Vagina (tissue), 2 donors: ENCODE data around the gene PLAU. TPM values are rescaled to one million over a fixed set of nuclear protein-coding genes. Genes with fewer than 3 reads are reported as not detected.

Experiments used
- DNase-seq, 2 donors: peaks; one replicate each; pipeline ENCODE4 v3.0.0-alpha.2; 2017; ENCODE audit errors: extremely low spot score in 2 of 2
- H3K27ac ChIP-seq: fragments of 200-600 bp; sonication (generic); one replicate; pipeline ENCODE4 v1.5.1; 2019
- H3K27me3 ChIP-seq: fragments of 200-600 bp; sonication (generic); one replicate; pipeline ENCODE4 v1.5.1; 2019
- H3K36me3 ChIP-seq, 2 donors: fragments of 200-600 bp; sonication (generic); one replicate each; pipeline ENCODE4 v1.5.1; 2017 to 2019
- H3K4me1 ChIP-seq: fragments of 200-600 bp; sonication (generic); one replicate; pipeline ENCODE4 v1.5.1; 2019
- H3K4me3 ChIP-seq, 2 donors: fragments of 200-600 bp; sonication (generic); 1 replicate in 1 of 2; 2 replicates in 1 of 2; pipeline ENCODE4 v1.5.1; 2016 to 2019
- H3K9me3 ChIP-seq: fragments of 200-600 bp; sonication (generic); one replicate; pipeline ENCODE4 v1.5.1; 2019
- CTCF ChIP-seq, 3 experiments: fragments of 450-650 bp in 2 of 3; fragments of 200-600 bp in 1 of 3; sonication (generic) in 1 of 3; IDR thresholded peaks; one replicate each; pipeline ENCODE4 v1.5.1; 2017 to 2019; ENCODE audit warnings: antibody characterized with exemption in 3 of 3, mild to moderate bottlenecking in 2 of 3, moderate library complexity in 2 of 3
- POLR2A ChIP-seq, 2 donors: fragments of 450-650 bp; IDR thresholded peaks; one replicate each; pipeline ENCODE4 v1.6.1; 2017; ENCODE audit warnings: antibody characterized with exemption in 2 of 2, mild to moderate bottlenecking in 2 of 2, moderate library complexity in 2 of 2
- POLR2AphosphoS5 ChIP-seq, 2 donors: sonication (generic); formaldehyde crosslinking; IDR thresholded peaks; one replicate each; pipeline ENCODE4 v1.9.0; 2017; ENCODE audit warnings: antibody characterized with exemption in 2 of 2, mild to moderate bottlenecking in 2 of 2, low read depth in 1 of 2; ENCODE audit not compliant: insufficient read depth in 1 of 2
- intact Hi-C: fragments of 100-400 bp; cut with DNase I; formaldehyde crosslinking; loops from one replicate; pipeline ENCODE4 v1.15.1; 2023
- total RNA-seq: library from RNA; depleted of rRNA; stranded (reverse); fragments of >200 nt; gene quantifications from one replicate; pipeline ENCODE4 v1.2.3, GENCODE V29; 2016

The PLAU gene
- total RNA-seq, 1 donor from 2014 or later: 18.2 TPM

GRCh38 chr10:73877533-73878160 is 33.3 kb upstream of the PLAU start:
- H3K9me3 ChIP-seq: no peaks in the 10 kb centered on the region
- H3K36me3 ChIP-seq: no peaks in the 10 kb centered on the region
- H3K27ac ChIP-seq: no peak overlapping the region
- intact Hi-C loops: no loop called here
- H3K4me1 ChIP-seq: peaks cover 34% of the 10 kb centered on the region
- H3K27me3 ChIP-seq: no peaks in the 10 kb centered on the region
- no peak for DNase-seq
- TF ChIP-seq CTCF (IDR thresholded peaks at IDR 0.05) (no peak), POLR2AphosphoS5 (IDR thresholded peaks at IDR 0.05; ENCODE audit: insufficient read depth in 1 of 2, low read depth in 1 of 2) (no peak), POLR2A (IDR thresholded peaks at IDR 0.05) (no peak)
- H3K4me3 ChIP-seq: no peak overlapping the region

- TF ChIP-seq CTCF (IDR thresholded peaks at IDR 0.05): no peak
- H3K4me3 ChIP-seq: no peak overlapping the region
- DNase-seq: no peak
- H3K9me3 ChIP-seq: no peaks in the 10 kb centered on the region
- H3K27me3 ChIP-seq: no peaks in the 10 kb centered on the region
- H3K27ac ChIP-seq: no peak overlapping the region
- peaks cover 27% of the 10 kb centered on the region for H3K4me1 ChIP-seq
- intact Hi-C loops: no loop called here
- no peaks in the 10 kb centered on the region for H3K36me3 ChIP-seq
Measured at GRCh38 chr10:73878365-73878764, 32.6 kb upstream of the PLAU start.

DNA sequence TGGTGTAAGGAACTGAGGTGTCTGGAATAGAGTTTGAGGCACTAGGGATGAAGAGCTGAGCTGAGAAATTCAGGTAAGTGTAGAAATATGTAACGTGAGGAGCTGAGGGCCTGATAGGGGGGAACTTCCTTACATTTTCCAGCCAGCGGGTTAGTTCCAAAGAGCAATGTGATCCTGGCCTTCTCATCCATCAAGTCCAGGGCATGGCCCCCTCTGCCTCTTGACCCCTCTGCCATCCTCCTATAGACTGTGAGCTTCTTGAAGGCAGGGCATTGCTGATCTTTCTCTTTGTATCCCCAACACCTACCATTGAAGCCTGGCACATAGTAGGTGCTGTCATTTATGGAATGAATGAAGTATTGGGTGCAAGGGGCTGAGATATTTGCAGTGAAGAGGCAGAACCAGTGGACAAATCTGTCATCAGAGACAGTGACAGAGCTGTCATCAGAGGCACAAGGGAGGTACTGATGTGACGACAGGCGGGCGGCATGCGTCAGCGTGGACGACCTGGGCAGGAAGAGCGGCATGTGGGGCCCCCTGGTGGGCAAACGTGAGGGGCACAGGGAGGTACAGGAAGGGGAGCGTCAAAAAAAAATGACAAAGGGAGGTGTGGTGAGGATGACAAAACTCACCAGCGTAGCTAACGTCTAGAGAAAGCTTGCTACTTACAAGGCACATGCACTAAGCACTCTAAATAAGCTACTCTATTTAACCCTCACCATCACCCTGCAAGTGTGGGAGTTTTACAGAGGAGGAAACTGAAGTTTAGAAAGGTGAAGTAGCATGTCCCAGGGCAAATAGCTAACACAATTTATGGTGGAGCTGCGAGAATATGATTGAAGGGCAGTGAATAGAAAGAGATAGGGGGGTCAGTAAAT is 31.4 kb upstream of the PLAU start:
- H3K4me1 ChIP-seq: peaks cover 26% of the 10 kb centered on the region
- no peaks in the 10 kb centered on the region for H3K36me3 ChIP-seq
- intact Hi-C loops: no loop called here
- no peak for DNase-seq
- TF ChIP-seq POLR2AphosphoS5 (IDR thresholded peaks at IDR 0.05; ENCODE audit: insufficient read depth in 1 of 2, low read depth in 1 of 2) (peak; percentile 56 to 67), POLR2A (IDR thresholded peaks at IDR 0.05) (no peak), CTCF (IDR thresholded peaks at IDR 0.05) (peak; percentile 87 to 90 (median 88))
- no peak overlapping the region for H3K27ac ChIP-seq
- no peaks in the 10 kb centered on the region for H3K27me3 ChIP-seq
- H3K9me3 ChIP-seq: no peaks in the 10 kb centered on the region
- H3K4me3 ChIP-seq: no peak overlapping the region

- Histone ChIP-seq H3K27ac (no peak overlapping the region), H3K9me3 (no peaks in the 10 kb centered on the region), H3K27me3 (no peaks in the 10 kb centered on the region), H3K4me3 (no peak overlapping the region), H3K4me1 (peaks cover 14% of the 10 kb centered on the region), H3K36me3 (no peaks in the 10 kb centered on the region)
- no peak for TF ChIP-seq POLR2A (IDR thresholded peaks at IDR 0.05)
- DNase-seq: no peak
- intact Hi-C loops: no loop called here
Measured at GRCh38 chr10:73881221-73881919, 29.6 kb upstream of the PLAU start.

GRCh38 chr10:73884017-73884416 is 26.9 kb upstream of the PLAU start:
- TF ChIP-seq CTCF (IDR thresholded peaks at IDR 0.05) (no peak), POLR2AphosphoS5 (IDR thresholded peaks at IDR 0.05; ENCODE audit: insufficient read depth in 1 of 2, low read depth in 1 of 2) (no peak), POLR2A (IDR thresholded peaks at IDR 0.05) (no peak)
- H3K9me3 ChIP-seq: no peaks in the 10 kb centered on the region
- DNase-seq: no peak
- intact Hi-C loops: no loop called here
- no peaks in the 10 kb centered on the region for H3K36me3 ChIP-seq
- no peaks in the 10 kb centered on the region for H3K27me3 ChIP-seq
- H3K4me1 ChIP-seq: peaks cover 32% of the 10 kb centered on the region
- no peak overlapping the region for H3K27ac ChIP-seq
- H3K4me3 ChIP-seq: no peak overlapping the region
